HG03521 (cell line): ENCODE data around the gene TNFSF13B.
A peak's percentile ranks its signal among the peaks of the same experiment; 100 is the strongest.
"Not testable (repeated sequence)": the region's sequence is repeated elsewhere in the genome, so short reads cannot be mapped to it uniquely, and the experiment has no call there.

Source experiments
- ATAC-seq: cut with Tn5 transposase; IDR thresholded peaks from one replicate; pipeline ENCODE4 v1.9.1; 2021; ENCODE audit warnings: mild to moderate bottlenecking, moderate library complexity; ENCODE audit not compliant: unreplicated experiment

The TNFSF13B gene, protein sequence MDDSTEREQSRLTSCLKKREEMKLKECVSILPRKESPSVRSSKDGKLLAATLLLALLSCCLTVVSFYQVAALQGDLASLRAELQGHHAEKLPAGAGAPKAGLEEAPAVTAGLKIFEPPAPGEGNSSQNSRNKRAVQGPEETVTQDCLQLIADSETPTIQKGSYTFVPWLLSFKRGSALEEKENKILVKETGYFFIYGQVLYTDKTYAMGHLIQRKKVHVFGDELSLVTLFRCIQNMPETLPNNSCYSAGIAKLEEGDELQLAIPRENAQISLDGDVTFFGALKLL

DNA sequence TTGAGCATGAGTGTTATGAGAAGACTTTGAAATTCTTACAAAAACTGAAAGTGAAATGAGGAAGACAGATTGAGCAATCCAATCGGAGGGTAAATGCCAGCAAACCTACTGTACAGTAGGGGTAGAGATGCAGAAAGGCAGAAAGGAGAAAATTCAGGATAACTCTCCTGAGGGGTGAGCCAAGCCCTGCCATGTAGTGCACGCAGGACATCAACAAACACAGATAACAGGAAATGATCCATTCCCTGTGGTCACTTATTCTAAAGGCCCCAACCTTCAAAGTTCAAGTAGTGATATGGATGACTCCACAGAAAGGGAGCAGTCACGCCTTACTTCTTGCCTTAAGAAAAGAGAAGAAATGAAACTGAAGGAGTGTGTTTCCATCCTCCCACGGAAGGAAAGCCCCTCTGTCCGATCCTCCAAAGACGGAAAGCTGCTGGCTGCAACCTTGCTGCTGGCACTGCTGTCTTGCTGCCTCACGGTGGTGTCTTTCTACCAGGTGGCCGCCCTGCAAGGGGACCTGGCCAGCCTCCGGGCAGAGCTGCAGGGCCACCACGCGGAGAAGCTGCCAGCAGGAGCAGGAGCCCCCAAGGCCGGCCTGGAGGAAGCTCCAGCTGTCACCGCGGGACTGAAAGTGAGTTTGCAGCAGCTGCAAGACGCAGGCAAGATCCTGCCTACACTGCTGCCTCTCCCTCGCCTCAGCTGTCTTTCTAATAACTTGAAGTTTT lies at the start of gene TNFSF13B:
Gene TNFSF13B (plus strand): TSS at position 118 of the 728 bp plus-strand sequence. CDS start 178 bp downstream, at position 296.
- ATAC-seq, result peak; percentile 53

DNA sequence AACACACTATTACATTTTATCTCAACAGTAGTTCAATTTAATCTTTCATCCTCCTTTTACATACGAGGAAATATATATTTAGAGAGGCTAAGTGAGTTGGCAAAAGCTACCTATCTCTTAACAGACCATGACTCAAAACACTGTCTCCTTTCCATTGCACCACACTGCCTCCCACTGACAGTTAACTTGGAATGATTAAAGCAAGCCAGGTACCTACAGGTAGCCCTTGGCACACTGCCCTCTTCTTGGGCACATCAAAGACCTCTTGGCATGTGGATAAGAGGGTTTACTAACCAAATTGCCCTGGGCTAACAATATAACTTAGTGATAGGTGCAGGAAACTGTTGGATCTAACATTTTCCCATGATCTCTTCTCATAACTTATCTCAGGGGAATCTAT lies 49.5 kb upstream of the TNFSF13B start:
- ATAC-seq, result no peak

DNA sequence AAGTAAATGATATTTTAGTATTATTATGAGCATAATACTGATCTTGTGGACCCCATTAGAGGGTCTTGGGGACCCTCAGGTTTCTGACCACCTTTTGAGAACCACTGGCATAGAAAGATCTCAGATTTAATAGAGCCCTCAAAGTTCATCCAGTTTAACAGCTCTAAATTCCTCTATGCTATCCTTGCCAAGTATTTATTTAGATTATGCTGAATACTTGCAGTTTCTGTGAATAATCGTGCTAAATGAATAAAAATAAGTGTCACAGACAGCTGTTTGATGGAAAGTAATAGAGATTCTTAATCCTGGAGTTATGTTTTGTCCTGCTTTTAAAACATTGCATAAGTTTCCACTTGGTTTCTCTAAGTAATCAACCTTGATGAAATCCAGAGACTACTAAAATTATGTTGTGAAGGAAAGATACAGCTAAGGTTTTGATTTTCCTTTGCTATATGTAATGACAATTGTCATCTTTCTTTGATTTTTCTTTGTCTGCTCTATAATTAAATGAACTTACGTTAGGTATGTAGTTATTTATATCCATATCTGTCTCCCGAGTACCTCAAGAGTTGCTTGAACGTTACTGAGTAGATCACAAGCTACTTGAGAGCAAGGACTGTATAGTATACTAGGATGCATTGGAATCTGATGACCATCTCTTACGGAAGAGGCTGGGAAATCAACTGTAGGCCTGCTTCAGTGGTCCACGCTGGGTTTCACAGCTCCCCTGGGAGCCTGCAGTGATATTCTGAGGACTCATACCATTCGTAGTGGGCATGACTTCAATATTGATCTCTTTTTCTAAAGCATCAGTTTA lies 45.6 kb upstream of the TNFSF13B start:
- ATAC-seq, result no peak

DNA sequence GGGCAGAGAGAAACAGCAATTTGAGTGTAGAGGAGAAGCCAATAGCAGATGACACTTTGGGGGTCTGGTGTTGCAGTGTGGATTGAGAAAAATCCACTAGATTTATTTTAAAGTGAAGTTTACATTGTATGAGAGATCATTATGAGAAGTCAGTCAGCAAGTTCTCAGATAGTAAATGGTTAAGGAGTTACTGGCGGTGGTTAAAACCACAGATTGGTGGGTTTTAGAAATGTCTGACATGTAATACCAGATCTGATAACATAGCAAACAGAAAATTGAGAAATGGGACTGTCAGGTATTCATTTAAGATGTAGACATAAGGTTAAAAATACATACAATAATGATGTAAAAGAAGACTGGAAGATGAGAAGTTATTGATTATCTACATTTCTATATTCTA lies 44.1 kb upstream of the TNFSF13B start:
- no peak for ATAC-seq

DNA sequence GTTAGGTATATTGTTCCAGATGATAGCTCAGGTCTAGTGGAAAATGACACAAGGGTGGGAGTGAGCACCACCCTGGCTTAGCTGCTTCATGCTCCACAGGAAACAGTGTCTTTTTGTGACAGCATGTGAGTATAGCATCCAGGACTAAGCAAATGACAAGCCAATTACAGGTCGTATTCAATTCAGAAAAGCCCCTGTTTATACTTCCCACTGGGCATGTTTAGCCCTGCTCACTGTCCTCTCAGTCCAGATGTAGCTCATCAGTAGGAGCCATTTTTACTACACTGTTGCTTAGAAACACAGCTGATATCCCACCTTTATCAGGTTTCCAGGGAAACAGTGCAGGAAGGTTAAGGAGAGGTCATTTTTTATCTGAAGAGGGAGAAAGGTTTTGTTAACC lies 43.3 kb upstream of the TNFSF13B start:
- ATAC-seq, result no peak

DNA sequence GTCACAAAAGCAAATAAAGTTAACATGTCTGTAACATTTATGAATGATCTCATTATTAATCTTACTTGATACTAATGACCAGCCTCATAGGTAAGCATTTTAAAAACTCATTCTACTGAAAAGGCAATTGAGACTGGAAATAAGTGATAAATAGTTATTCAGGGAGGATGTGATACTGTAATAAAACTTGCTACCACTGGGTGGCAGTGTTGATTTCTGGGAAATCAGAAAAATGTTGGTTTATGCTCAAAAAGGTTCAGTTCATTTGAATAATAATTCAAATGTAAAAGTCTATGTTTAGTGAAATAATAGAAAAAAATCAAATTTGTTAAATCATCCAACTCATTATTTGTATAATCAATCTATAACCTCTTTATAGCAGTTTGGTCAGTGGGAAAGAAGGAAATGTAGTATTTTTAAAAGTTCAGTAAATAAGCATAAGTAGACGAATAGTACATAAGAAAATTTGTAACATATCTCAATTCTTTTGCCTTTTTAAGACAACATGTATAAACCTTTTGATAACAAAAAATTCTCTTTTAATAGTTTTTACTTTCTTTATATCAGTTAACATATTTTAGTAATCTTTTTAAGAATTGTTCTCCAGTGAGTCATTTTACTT lies 41.8 kb upstream of the TNFSF13B start:
- ATAC-seq, result no peak

DNA sequence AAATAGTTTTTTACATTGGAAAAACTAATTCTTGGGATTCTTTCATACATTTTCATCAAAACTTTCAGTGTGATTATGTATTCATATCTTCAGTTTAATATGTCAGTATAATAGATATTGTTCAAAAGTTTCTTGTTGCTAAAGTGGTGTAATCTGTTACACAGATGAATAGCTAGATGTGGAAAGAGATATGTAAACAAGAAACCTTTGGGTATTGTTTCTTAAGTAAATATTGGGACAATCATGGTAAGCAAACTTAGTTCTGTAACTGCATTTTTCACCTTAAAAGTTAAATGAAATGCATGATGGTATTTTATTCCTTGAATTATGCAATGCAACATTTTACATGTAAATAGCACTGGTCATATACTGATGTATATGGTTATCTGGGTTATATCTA lies 39.1 kb upstream of the TNFSF13B start:
- ATAC-seq, result no peak

DNA sequence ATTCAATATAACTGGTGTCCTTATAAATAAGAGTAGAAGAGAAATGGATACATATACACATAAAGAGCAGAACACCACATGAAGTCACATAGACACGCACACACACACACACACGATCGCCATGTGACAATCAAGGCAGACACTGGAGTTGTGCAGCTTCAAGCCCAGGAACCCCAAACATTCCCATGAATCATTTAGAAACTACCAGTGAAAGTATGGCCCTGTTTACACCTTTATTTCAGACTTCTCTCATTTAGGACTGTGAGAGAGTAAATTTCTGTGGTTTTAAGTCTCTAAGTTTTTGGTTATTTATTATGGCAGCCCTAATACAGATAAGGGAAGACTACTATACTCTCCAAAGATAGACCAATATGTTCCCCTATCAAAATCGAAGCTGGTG lies 20.4 kb upstream of the TNFSF13B start:
- ATAC-seq, result no peak

DNA sequence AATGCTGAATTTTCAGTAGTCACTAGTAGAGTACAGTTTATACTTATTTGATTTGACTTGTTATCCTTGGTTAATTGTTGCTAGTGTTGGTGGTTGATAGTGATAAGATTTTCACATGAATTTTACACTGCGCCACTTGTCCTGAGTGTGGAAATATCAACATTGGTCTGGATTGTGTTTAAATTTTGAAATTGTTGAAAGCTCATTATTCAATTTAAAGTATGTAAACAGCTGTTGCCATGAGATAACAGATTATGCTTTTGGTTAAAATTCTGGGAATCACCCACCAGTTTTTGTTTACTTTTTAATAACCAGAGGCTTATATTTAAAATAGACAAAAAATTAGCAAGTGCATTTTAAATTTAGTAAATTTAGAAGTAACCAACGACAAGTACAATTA lies 12.3 kb upstream of the TNFSF13B start:
- ATAC-seq, result no peak

DNA sequence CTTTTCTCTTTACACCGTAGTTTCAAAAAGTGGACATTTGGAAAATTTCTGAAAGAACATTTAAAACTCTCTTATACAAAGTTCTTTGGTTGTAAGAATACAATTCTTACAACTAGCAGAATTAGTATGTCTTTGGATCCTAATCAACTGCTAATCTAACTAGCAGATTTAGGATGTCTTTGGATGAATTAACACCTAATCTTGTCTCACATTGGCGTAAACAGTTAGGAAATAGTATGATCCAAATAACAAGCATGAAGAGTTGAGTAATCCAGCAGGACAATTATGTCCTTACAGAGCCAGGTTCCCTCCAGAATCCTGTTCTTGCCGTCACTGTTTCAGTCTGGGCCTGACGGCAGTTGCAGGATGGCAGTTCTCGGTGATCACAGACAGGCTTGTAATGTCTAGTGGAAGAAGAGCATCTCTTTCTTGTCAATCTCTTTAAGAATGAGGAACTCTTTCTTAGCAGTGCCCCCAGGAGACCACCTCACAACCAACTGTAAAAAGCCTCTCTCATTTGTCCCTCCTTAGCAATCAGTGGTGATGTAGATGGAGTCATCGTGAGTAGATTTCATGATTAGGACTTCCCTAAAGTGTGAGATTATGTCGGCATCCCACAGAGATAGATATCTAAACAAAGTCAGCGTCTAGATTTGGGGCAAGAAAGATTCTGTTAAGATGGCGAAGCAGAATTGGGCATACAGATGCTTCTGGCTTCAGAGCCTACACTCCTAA lies 5.7 kb upstream of the TNFSF13B start:
- no peak for ATAC-seq

DNA sequence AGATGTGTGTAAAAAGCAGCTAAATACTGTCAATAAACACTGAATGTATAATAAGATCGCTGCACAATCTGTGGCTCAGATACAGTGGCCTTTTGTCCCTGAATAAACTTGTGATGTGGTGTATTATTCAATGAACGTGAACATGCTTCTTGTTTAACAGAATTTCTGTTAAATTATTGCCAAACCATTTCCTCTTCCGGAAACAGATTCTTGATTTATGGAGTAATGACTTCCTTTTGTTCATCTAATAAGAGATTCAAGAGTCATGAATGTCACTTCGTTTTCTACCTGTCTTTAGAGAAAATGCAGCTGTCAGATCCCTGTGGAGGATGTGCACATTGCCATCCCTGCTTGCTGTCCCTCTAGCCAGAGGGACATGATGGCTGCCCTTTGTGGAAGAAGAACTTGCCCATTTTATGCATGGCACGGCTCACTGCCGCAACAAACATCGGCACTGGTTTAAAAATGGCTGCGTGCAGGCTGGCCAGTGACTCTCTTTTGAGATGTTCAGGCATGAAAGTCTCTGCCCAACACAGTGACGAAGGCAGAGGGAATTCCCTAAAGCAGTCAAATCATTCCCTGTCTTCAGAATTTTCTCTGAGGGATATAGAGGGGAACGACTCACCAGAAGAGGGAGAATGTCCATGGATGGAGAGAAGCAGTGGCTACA lies 3.1 kb upstream of the TNFSF13B start:
- ATAC-seq, result no peak

DNA sequence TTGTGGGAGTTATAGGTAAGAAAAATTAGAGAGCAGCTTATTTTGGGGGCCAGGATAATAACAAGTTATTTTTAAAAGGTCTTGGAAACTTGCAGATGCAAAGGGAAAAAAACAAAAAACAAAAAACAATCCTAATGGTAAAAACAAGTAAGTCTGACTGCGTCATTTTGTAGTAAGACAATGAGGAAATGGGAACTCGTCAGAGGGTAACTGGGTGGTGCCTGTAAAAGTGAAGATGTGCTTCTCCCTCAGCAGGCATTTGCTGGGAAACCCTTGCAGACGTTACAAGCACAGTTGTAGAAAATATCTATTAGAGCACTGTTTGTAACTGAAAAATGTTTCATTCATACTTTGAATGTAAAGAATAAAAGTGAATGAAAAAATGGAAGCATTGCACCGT lies 2.2 kb upstream of the TNFSF13B start:
- no peak for ATAC-seq

DNA sequence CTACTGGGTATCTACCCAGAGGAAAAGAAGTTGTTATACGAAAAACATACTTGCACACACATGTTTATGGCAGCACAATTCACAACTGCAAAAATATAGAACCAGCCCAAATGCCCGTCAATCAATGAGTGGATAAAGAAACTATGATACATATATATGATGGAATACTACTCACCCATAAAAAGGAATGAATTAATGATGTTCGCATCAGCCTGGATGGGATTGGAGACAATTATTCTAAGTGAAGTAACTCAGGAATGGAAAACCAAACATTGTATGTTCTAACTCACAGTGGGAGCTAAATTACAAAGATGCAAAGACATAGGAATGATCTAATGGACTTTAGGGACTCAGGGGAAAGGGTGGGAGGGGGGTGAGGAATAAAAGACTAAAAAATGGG lies 1.7 kb upstream of the TNFSF13B start:
- not testable (repeated sequence) for ATAC-seq

DNA sequence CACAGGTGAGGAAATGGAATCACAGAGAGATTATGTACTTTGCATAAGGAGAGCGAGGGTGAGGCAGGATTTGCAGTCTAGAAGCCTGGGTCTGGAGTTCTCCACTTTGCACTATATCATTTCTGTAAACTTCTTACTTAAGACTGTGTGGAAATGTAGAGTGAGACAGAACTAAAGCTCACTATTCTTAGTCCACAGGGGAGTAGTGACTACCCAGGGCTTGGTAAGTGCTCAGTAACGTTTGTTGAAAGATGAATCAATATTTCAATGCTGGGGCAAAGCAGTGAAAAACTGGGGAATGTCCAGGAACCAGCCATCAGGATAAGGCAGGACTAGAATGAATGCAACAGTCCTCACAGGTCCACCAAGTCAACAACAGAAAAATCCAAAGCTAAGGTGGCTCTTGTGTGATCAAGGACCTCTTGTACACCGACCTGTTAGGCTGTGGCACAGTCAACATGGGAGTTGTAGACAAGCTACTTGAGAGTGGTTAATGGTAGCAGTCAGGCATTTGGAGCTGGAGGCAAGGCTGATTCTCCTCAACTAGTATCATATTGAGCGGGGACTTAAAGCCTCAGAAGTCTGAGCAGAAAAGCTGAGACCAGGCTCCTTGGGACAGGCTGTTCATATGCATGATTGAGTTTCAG lies 929 bp upstream of the TNFSF13B start:
- no peak for ATAC-seq

DNA sequence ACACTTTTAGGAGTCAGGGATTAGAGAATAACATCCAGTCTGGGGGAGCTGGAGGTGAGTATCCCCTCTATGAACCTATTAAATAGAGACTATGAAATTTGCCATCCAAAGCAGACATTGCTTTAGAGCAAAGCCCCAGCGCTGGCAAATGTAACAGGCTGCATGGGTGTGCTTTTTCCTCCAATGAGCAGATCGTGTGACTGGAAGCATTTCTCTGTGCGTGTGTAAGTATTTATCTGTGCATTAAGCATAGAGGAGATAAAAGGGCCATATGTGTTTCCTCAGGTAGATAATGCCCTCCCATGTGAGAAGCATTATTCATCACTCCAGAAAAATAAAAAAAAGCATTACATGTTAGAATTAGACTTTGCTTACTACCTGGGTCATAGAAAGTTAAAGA lies 924 bp downstream of the TNFSF13B start:
- peak; percentile 6 for ATAC-seq

DNA sequence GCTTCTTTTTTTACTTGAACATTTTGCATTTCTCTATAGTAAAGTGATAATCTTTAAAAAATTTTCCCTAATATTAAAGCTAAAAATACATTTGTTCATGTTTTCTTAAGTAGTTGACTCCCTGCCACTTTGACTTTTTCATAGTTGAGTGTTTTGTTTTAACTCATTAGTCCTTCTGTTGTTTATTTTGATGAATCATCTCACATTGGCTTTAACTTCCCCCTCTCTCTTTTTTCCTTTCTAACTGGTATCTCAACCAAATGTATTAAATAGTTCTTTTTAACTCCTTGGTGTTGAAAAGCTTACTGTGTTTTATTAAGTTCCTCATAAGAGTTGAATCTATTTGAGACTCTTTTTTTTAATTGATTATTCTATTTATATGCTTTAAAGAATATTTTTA lies 2.8 kb downstream of the TNFSF13B start:
- ATAC-seq, result no peak

DNA sequence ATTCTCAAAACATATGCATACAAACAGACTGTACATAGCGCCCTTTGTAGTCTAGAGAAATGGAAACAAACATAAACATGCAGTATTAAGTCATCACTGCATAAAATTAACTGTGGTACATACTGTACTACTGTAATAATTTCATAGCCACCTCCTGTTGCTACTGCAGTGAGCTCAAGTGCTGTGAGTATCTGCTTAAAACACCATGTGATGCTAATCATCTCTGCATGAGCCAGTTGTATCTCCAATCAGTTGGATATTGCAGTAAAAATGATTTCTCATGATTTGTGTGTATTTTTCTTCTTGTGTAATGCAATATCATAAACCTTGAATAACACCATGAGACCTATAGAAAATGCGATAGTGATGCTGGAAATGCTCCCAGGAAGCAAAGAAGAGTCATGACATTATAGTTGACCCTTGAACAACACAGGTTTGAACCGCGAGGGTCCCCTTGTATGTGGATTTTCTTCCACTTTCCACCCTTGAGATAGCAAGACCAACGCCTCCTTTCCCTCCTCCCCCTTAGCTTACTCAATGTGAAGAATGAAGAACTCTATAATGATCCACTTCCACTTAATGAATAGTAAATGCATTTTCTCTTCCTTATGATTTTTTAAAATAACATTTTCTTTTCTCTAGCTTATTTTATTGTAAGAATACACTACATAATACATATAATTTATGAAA lies 4.1 kb downstream of the TNFSF13B start:
- ATAC-seq, result no peak

DNA sequence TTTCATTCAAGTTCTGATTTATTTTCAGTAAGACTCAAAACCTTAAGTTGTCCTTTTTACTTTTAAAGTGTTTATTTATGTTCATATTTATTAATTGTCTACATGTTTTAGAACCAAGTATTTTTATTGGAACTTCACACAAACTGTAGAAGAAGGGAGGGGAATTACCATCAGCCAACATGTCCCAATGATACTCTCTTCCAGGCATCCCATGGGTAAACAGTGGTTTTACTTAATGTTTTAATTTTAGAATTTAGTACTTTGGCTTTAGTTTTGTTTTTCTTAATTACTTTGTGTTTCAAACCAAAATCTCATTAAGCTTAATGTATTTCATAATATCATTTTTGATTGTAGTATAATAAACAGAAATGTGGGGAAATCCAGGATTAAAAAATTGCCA lies 5.2 kb downstream of the TNFSF13B start:
- no peak for ATAC-seq

DNA sequence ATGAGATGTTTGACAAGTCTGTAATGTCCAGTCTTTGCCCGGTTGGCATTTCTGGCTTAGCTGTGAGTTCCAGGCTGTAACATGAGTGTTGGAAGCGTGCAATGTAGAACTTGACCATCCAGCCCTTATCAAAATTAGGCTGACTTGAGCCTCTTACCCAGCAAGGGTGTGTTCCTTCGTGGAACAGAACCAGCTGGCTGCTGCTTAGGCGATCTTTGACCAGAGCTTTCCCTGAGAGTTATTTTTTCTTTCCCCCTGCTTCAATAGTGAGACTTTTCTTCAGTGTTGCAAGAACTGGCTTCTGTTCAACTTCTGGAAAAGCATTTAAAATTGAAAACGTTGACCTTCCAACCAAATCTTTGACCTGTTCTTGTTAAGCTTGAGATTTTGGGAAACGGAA lies 6.5 kb downstream of the TNFSF13B start:
- no peak for ATAC-seq
